Keratinocyte (primary cell): ENCODE results near the gene FGF12. TPM values are rescaled to one million over a fixed set of nuclear protein-coding genes. Genes with fewer than 3 reads are reported as not detected.

ENCODE experiments used
- DNase-seq: peaks from one replicate; pipeline ENCODE4 v3.0.0-alpha.2; 2011; ENCODE audit warnings: low read depth, missing footprints, low spot score
- FAIRE-seq: peaks from 2 replicates; lab custom pipeline; 2011; peaks lifted over from hg19 to GRCh38; lab: Jason Lieb, UNC
- H2AFZ ChIP-seq: 2 replicates; pipeline ENCODE4 v1.6.0; 2012; ENCODE audit warnings: low read length, control low read depth, inconsistent platforms; ENCODE audit not compliant: control insufficient read depth
- H3K27ac ChIP-seq: 2 replicates; pipeline ENCODE4 v1.5.1; 2011; ENCODE audit warnings: low read length; ENCODE audit not compliant: control insufficient read depth, insufficient read depth
- H3K27me3 ChIP-seq: 3 replicates; pipeline ENCODE4 v1.6.0; 2011; ENCODE audit warnings: low read length; ENCODE audit not compliant: control insufficient read depth, insufficient read depth; ENCODE audit errors: extremely low read depth
- H3K36me3 ChIP-seq, 2 experiments: 2 replicates in 1 of 2; 3 replicates in 1 of 2; pipeline ENCODE4 v1.5.1; 2011; ENCODE audit warnings: low read length in 2 of 2, mild to moderate bottlenecking in 1 of 2; ENCODE audit not compliant: control insufficient read depth in 2 of 2, insufficient read depth in 2 of 2; ENCODE audit errors: extremely low read depth in 1 of 2
- H3K4me1 ChIP-seq: 3 replicates; pipeline ENCODE4 v1.5.1; 2011; ENCODE audit warnings: low read length; ENCODE audit not compliant: control insufficient read depth, insufficient read depth; ENCODE audit errors: extremely low read depth
- H3K4me2 ChIP-seq: 3 replicates; pipeline ENCODE4 v1.6.0; 2011; ENCODE audit warnings: low read depth, low read length; ENCODE audit not compliant: control insufficient read depth, insufficient read depth; ENCODE audit errors: extremely low read depth
- H3K4me3 ChIP-seq, 3 experiments: fragments of 200-600 bp in 1 of 3; sonication (generic) in 1 of 3; 2 replicates in 2 of 3; 3 replicates in 1 of 3; pipeline ENCODE4 v1.5.1; 2011 to 2016; ENCODE audit warnings: low read length in 3 of 3, mild to moderate bottlenecking in 3 of 3, control low read depth in 2 of 3, inconsistent platforms in 1 of 3, low read depth in 1 of 3, mixed read lengths in 1 of 3, mixed run types in 1 of 3, moderate library complexity in 1 of 3; ENCODE audit not compliant: control insufficient read depth in 2 of 3, insufficient read depth in 2 of 3; ENCODE audit errors: extremely low read depth in 1 of 3
- H3K79me2 ChIP-seq: 2 replicates; pipeline ENCODE4 v1.6.0; 2012; ENCODE audit warnings: low read length; ENCODE audit not compliant: control insufficient read depth, insufficient read depth
- H3K9ac ChIP-seq: 3 replicates; pipeline ENCODE4 v1.6.0; 2011; ENCODE audit warnings: low read length; ENCODE audit not compliant: control insufficient read depth, insufficient read depth; ENCODE audit errors: extremely low read depth
- H3K9me1 ChIP-seq: 3 replicates; pipeline ENCODE4 v1.6.0; 2011; ENCODE audit warnings: low read length; ENCODE audit not compliant: control insufficient read depth, insufficient read depth; ENCODE audit errors: extremely low read depth
- H3K9me3 ChIP-seq: 2 replicates; pipeline ENCODE4 v1.5.1; 2012; ENCODE audit warnings: low read depth, low read length; ENCODE audit not compliant: control insufficient read depth
- H4K20me1 ChIP-seq: 3 replicates; pipeline ENCODE4 v1.6.0; 2011; ENCODE audit warnings: low read length; ENCODE audit not compliant: control insufficient read depth, insufficient read depth; ENCODE audit errors: extremely low read depth
- CTCF ChIP-seq, 3 experiments: IDR thresholded peaks in 1 of 3; conservative IDR thresholded peaks in 1 of 3; optimal IDR thresholded peaks in 1 of 3; 2 replicates in 2 of 3; 3 replicates in 1 of 3; pipeline versions ENCODE3 to v1.5.1; 2011; ENCODE audit warnings: low read length in 3 of 3, mild to moderate bottlenecking in 3 of 3, moderate library complexity in 2 of 3, control low read depth in 1 of 3, inconsistent platforms in 1 of 3; ENCODE audit not compliant: insufficient read depth in 2 of 3; ENCODE audit errors: extremely low read depth in 1 of 3
- EZH2 ChIP-seq: IDR thresholded peaks from one replicate; pipeline ENCODE4 v1.6.1; 2012; ENCODE audit warnings: inconsistent platforms, mild to moderate bottlenecking, low read length, moderate library complexity
- dilution Hi-C: fragments of 300-500 bp; cut with MboI; formaldehyde crosslinking; loops from one replicate; pipeline ENCODE4 v1.7.0; 2020; ENCODE audit warnings: low sequenced_read_pairs; ENCODE audit not compliant: extremely low pct_ligation_motif_present
- polyA plus RNA-seq, 5 experiments: library from polyadenylated mRNA; depleted of rRNA in 3 of 5; stranded (reverse) in 3 of 5; stranded (forward) in 1 of 5; unstranded in 1 of 5; fragments of >200 nt; gene quantifications; 1 replicate in 1 of 5; 2 replicates in 3 of 5; 3 replicates in 1 of 5; pipeline versions ENCODE4 v1.2.1 to v1.2.3, GENCODE V29; 2011 to 2012; ENCODE audit warnings: missing spikeins in 2 of 5, low read depth in 1 of 5, low replicate concordance in 1 of 5

The FGF12 gene
- polyA plus RNA-seq, 1 donor (not counting 4 experiments of a cell fraction or from before 2014, with no cell fraction given): 4.1 TPM

- FAIRE-seq (no peak), DNase-seq (no peak)
- Histone ChIP-seq H3K27me3 (no peaks in the 10 kb centered on the region), H3K4me3 (no peak overlapping the region), H3K27ac (no peak overlapping the region), H3K9ac (no peak overlapping the region), H3K4me2 (no peak overlapping the region), H3K79me2 (no peaks in the 10 kb centered on the region), H4K20me1 (no peaks in the 10 kb centered on the region), H3K9me3 (no peaks in the 10 kb centered on the region), H3K9me1 (no peaks in the 10 kb centered on the region), H3K4me1 (no peaks in the 10 kb centered on the region), H2AFZ (no peak overlapping the region), H3K36me3 (no peaks in the 10 kb centered on the region)
- TF ChIP-seq CTCF (optimal IDR thresholded peaks at IDR 0.05 in 1 of 3, IDR thresholded peaks at IDR 0.05 in 1 of 3, conservative IDR thresholded peaks at IDR 0.05 in 1 of 3; ENCODE audit: extremely low read depth in 1 of 3, insufficient read depth in 2 of 3, low read length in 3 of 3) (no peak), EZH2 (no peak)
- dilution Hi-C loops: no loop called here
Observed at GRCh38 chr3:192186498-192186897, 540.8 kb downstream of the FGF12 start.

DNA sequence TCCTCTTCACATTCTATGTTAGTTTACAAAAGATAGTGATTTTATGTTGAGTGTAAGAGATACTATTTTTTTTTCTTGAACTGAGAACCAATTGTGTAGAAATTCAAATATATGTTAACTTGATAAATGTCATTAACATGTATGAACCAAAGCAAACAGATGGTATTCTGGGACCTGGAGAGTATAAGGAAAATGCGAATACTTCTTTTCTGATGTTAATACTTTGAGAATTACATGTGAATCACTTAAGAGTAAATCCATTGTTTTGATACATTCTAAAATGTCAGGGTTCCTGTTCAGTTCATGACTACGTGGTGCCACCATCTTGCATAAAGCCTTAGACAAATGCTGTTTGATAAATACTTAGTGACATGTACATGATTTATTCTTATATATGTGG, 541.3 kb downstream of the FGF12 start:
- Histone ChIP-seq H2AFZ (no peak overlapping the region), H3K27ac (no peak overlapping the region), H3K9me3 (no peaks in the 10 kb centered on the region), H3K4me2 (no peak overlapping the region), H3K9me1 (no peaks in the 10 kb centered on the region), H4K20me1 (no peaks in the 10 kb centered on the region), H3K36me3 (no peaks in the 10 kb centered on the region), H3K9ac (no peak overlapping the region), H3K79me2 (no peaks in the 10 kb centered on the region), H3K4me3 (no peak overlapping the region), H3K4me1 (no peaks in the 10 kb centered on the region), H3K27me3 (no peaks in the 10 kb centered on the region)
- dilution Hi-C loops: no loop called here
- no peak for TF ChIP-seq EZH2
- no peak for TF ChIP-seq CTCF (optimal IDR thresholded peaks at IDR 0.05 in 1 of 3, IDR thresholded peaks at IDR 0.05 in 1 of 3, conservative IDR thresholded peaks at IDR 0.05 in 1 of 3; ENCODE audit: extremely low read depth in 1 of 3, insufficient read depth in 2 of 3, low read length in 3 of 3)
- FAIRE-seq: no peak
- DNase-seq: no peak
